ENCODE data around the gene NDUFB4. TPM values are rescaled to one million over a fixed set of nuclear protein-coding genes. Genes with fewer than 3 reads are reported as not detected.

Gene NDUFB4
- total RNA-seq, 2 donors from 2014 or later, result 285 to 331 TPM

Other genes with a start within 250 kb of the NDUFB4 start
- gene LRRC58, start 247.0 kb upstream of the NDUFB4 start, total RNA-seq, result 10 to 100 TPM; 12.0 to 13.6 TPM
- 100 to 1,000 TPM; 376 to 503 TPM for gene FSTL1, start 145.3 kb upstream of the NDUFB4 start, total RNA-seq
- 1 to 10 TPM in 1 of 2 donors, not detected in 1; 1.5 TPM for gene HGD, start 85.9 kb downstream of the NDUFB4 start, total RNA-seq
- 10 to 100 TPM; 15.2 to 19.4 TPM for gene RABL3, start 146.2 kb downstream of the NDUFB4 start, total RNA-seq
- 10 to 100 TPM; 13.6 to 13.7 TPM for gene GTF2E1, start 146.4 kb downstream of the NDUFB4 start, total RNA-seq